ENCODE results near the gene RSPO1.
"Not testable (repeated sequence)": the region's sequence is repeated elsewhere in the genome, so short reads cannot be mapped to it uniquely, and the experiment has no call there.

RSPO1 gene

GRCh38 chr1:37588939-37589338 lies 45.8 kb downstream of the RSPO1 start:
- no peaks in the 10 kb centered on the region for H3K9me3 ChIP-seq (ENCODE audit: low read length)
- no peak overlapping the region for H3K4me3 ChIP-seq (ENCODE audit: low read depth, low read length, poor library complexity, severe bottlenecking)
- TF ChIP-seq CTCF (IDR thresholded peaks at IDR 0.05; ENCODE audit: low read length) (no peak), EZH2 (IDR thresholded peaks at IDR 0.05; ENCODE audit: borderline replicate concordance, low read length) (no peak)
- H3K4me1 ChIP-seq (ENCODE audit: insufficient read depth, low read length, severe bottlenecking), result peaks cover 3% of the 10 kb centered on the region
- H4K20me1 ChIP-seq (ENCODE audit: insufficient read depth, low read length), result no peaks in the 10 kb centered on the region
- H3F3A ChIP-seq (ENCODE audit: insufficient read depth, low read length), result no peaks in the 10 kb centered on the region
- H3K36me3 ChIP-seq (ENCODE audit: insufficient read depth, low read length), result peaks cover 86% of the 10 kb centered on the region
- H3K9me2 ChIP-seq (ENCODE audit: low read depth, low read length), result no peaks in the 10 kb centered on the region
- no peak overlapping the region for H3K4me2 ChIP-seq (ENCODE audit: low read length)
- no peak overlapping the region for H2AFZ ChIP-seq (ENCODE audit: low read length)
- no peak overlapping the region for H3K9ac ChIP-seq (ENCODE audit: low read length)
- peaks cover 16% of the 10 kb centered on the region for H3K79me2 ChIP-seq (ENCODE audit: insufficient read depth, low read length)
- H3K27me3 ChIP-seq (ENCODE audit: insufficient read depth, low read length), result no peaks in the 10 kb centered on the region
- H3K27ac ChIP-seq (ENCODE audit: low read depth, low read length, poor library complexity, severe bottlenecking), result no peak overlapping the region

DNA sequence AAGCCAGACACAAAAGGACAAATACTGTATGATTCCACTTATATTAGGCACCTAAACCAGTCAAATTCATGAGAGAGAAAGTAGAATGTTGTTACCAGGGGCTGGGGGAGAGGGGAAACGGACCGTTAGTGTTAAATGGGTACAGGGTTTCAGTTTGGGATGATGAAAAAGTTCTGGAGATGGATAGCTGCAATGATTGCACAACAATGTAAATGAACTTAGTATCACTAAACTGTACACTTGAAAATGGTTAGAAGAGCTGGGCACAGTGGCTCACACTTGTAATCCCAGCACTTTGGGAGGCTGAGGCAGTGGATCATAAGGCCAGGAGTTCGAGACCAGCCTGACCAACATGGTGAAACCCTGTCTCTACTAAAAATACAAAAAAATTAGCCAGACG lies 50.1 kb downstream of the RSPO1 start:
- H3K4me1 ChIP-seq (ENCODE audit: insufficient read depth, low read length, severe bottlenecking); H2AFZ ChIP-seq (ENCODE audit: low read length); H3K27me3 ChIP-seq (ENCODE audit: insufficient read depth, low read length); H3K79me2 ChIP-seq (ENCODE audit: insufficient read depth, low read length); H3K9me3 ChIP-seq (ENCODE audit: low read length); H3K4me3 ChIP-seq (ENCODE audit: low read depth, low read length, poor library complexity, severe bottlenecking); H3K4me2 ChIP-seq (ENCODE audit: low read length); H3K27ac ChIP-seq (ENCODE audit: low read depth, low read length, poor library complexity, severe bottlenecking); H3K9ac ChIP-seq (ENCODE audit: low read length); H4K20me1 ChIP-seq (ENCODE audit: insufficient read depth, low read length); H3F3A ChIP-seq (ENCODE audit: insufficient read depth, low read length); H3K9me2 ChIP-seq (ENCODE audit: low read depth, low read length): not testable (repeated sequence)
- H3K36me3 ChIP-seq (ENCODE audit: insufficient read depth, low read length), result peaks cover 88% of the 10 kb centered on the region

DNA sequence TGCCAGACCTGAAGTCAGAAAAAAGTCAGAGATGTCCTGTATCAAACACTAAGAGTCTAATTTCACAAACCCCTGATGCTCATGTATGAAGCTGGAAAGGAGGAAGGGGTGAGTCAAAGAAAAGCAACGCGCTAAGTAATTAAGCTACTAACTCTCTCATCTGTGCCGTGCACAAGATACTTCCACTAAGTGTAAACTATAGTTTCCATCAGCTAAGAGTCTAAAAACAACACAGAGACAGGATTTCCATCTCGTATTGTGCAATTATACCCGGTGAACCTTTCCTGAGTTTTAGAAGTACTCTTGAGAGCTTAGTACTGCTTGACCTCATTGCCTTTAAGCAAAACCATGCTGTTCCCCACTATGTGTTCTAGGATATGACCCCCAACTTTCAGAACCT lies 59.0 kb downstream of the RSPO1 start:
- Histone ChIP-seq H3K9ac (ENCODE audit: low read length) (no peak overlapping the region), H3K9me2 (ENCODE audit: low read depth, low read length) (no peaks in the 10 kb centered on the region), H3K27me3 (ENCODE audit: insufficient read depth, low read length) (no peaks in the 10 kb centered on the region), H3K79me2 (ENCODE audit: insufficient read depth, low read length) (no peaks in the 10 kb centered on the region), H3F3A (ENCODE audit: insufficient read depth, low read length) (no peaks in the 10 kb centered on the region), H3K9me3 (ENCODE audit: low read length) (no peaks in the 10 kb centered on the region), H3K36me3 (ENCODE audit: insufficient read depth, low read length) (peaks cover 98% of the 10 kb centered on the region), H3K4me2 (ENCODE audit: low read length) (no peak overlapping the region), H3K4me1 (ENCODE audit: insufficient read depth, low read length, severe bottlenecking) (no peaks in the 10 kb centered on the region), H3K4me3 (ENCODE audit: low read depth, low read length, poor library complexity, severe bottlenecking) (no peak overlapping the region), H3K27ac (ENCODE audit: low read depth, low read length, poor library complexity, severe bottlenecking) (no peak overlapping the region), H4K20me1 (ENCODE audit: insufficient read depth, low read length) (no peaks in the 10 kb centered on the region), H2AFZ (ENCODE audit: low read length) (no peak overlapping the region)
- TF ChIP-seq EZH2 (IDR thresholded peaks at IDR 0.05; ENCODE audit: borderline replicate concordance, low read length), result no peak
- no peak for TF ChIP-seq CTCF (IDR thresholded peaks at IDR 0.05; ENCODE audit: low read length)

DNA sequence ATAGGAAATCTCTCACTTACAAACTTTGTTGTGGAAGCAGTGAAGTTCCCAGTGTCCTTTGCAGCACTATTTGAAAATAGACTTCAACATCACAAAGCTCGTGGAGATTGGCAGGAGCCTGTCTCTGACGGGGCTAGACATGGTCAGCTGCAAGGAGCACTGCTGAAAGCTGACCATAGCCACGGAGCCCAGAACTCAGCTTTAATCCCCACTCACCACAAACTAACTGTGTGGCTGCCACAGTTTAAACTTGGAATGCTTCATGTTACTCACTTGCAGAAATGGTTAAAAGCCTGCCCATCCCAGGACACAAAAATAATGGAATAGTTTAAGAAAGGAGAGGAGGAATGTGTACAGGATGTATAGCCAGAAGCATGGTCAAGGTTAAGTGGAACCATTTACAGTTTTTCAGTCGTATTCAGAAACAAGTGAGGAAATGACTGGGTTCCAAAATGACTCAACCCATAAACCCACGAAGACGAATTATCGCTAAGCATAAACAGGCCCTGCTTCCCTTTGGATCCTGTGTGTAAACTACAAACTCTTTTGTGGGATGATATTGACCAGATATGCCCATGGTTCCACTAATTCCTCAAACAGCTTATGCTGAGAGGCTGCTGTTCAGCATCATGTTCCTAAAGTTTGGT lies 59.7 kb downstream of the RSPO1 start:
- no peak overlapping the region for H2AFZ ChIP-seq (ENCODE audit: low read length)
- H3K4me3 ChIP-seq (ENCODE audit: low read depth, low read length, poor library complexity, severe bottlenecking), result no peak overlapping the region
- H3F3A ChIP-seq (ENCODE audit: insufficient read depth, low read length), result no peaks in the 10 kb centered on the region
- no peak for TF ChIP-seq EZH2 (IDR thresholded peaks at IDR 0.05; ENCODE audit: borderline replicate concordance, low read length)
- no peak for TF ChIP-seq CTCF (IDR thresholded peaks at IDR 0.05; ENCODE audit: low read length)
- no peaks in the 10 kb centered on the region for H3K9me2 ChIP-seq (ENCODE audit: low read depth, low read length)
- H3K79me2 ChIP-seq (ENCODE audit: insufficient read depth, low read length), result no peaks in the 10 kb centered on the region
- no peak overlapping the region for H3K27ac ChIP-seq (ENCODE audit: low read depth, low read length, poor library complexity, severe bottlenecking)
- no peaks in the 10 kb centered on the region for H3K9me3 ChIP-seq (ENCODE audit: low read length)
- no peaks in the 10 kb centered on the region for H4K20me1 ChIP-seq (ENCODE audit: insufficient read depth, low read length)
- peaks cover 96% of the 10 kb centered on the region for H3K36me3 ChIP-seq (ENCODE audit: insufficient read depth, low read length)
- no peak overlapping the region for H3K9ac ChIP-seq (ENCODE audit: low read length)
- no peaks in the 10 kb centered on the region for H3K4me1 ChIP-seq (ENCODE audit: insufficient read depth, low read length, severe bottlenecking)
- H3K4me2 ChIP-seq (ENCODE audit: low read length), result no peak overlapping the region
- H3K27me3 ChIP-seq (ENCODE audit: insufficient read depth, low read length), result no peaks in the 10 kb centered on the region

All from OCI-LY1 (cell line).